Measurements from ENCODE around the gene SSH2.

DNA sequence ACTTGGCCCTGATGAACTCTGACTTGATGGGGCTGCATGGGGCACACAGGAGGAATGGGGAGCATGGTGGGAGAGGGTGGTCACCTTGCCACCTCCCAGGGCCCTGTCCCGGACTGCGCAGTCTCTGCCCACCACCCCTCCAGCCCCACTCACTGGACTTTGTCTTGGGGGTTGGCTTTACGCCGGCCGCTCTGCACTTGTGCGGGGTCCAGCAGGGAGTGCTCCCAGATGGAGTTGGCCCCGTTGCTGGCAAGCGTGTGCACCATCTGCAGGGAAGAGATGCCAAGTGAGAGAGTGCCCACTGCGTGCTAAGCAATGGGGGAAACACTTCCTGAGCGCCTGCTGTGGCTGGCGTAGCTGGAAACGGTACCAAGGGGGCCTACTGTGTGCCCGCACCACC lies 347.3 kb downstream of the SSH2 start:
- TF ChIP-seq, protein P1, sequence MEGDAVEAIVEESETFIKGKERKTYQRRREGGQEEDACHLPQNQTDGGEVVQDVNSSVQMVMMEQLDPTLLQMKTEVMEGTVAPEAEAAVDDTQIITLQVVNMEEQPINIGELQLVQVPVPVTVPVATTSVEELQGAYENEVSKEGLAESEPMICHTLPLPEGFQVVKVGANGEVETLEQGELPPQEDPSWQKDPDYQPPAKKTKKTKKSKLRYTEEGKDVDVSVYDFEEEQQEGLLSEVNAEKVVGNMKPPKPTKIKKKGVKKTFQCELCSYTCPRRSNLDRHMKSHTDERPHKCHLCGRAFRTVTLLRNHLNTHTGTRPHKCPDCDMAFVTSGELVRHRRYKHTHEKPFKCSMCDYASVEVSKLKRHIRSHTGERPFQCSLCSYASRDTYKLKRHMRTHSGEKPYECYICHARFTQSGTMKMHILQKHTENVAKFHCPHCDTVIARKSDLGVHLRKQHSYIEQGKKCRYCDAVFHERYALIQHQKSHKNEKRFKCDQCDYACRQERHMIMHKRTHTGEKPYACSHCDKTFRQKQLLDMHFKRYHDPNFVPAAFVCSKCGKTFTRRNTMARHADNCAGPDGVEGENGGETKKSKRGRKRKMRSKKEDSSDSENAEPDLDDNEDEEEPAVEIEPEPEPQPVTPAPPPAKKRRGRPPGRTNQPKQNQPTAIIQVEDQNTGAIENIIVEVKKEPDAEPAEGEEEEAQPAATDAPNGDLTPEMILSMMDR (conservative IDR thresholded peaks at IDR 0.05), result no peak
- TF ChIP-seq EZH2 (IDR thresholded peaks at IDR 0.05; ENCODE audit: low read depth), result no peak
